Epidermal melanocyte (primary cell): ENCODE measurements around the gene CTSW.

Source experiments
- DNase-seq: peaks from one replicate; pipeline ENCODE4 v3.0.0; 2011; ENCODE audit warnings: low spot score; ENCODE audit not compliant: insufficient read length

Gene CTSW

GRCh38 chr11:65900899-65901180 lies 21.2 kb downstream of the CTSW start:
- DNase-seq, result no peak

DNA sequence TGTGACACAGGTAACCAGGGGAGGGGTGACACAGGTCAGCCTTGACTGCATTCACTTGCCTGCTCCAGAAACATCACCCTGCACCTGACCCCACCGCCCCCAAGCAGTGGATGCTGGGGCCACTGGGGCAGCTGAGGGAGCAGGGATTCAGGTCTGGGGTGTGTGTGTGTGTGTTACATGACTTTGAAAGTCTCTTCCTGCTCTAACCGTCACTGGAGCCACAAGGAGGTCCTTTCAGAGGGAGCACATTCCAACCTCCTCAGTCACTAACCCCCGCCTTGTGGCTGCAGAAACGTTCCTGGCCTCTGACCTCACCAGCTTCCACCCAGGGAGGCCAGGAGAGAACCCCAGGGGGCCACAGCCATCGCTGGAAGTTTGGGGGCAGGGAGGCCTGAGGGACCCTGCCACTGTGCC lies 23.4 kb downstream of the CTSW start:
- peak; percentile 37 for DNase-seq

DNA sequence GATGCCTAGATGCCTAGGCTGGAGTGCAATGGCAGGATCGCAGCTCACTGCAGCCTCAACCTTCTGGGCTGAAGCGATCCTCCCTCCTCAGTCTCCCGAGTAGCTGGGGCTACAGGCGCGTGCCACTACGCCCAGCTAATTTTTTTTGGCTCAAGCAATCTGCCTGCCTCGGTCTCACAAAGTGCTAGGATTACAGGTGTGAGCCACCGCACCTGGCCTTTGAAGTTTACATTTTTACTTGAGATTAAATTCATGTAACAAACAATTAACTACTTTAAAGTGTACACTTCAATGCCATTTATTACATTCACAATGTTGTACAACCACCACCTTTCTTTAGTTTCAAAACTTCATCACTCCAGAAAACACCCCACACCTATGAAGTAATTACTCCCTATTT lies 24.1 kb downstream of the CTSW start:
- DNase-seq, result no peak

GRCh38 chr11:65906602-65907001 lies 27.0 kb downstream of the CTSW start:
- DNase-seq, result no peak

DNA sequence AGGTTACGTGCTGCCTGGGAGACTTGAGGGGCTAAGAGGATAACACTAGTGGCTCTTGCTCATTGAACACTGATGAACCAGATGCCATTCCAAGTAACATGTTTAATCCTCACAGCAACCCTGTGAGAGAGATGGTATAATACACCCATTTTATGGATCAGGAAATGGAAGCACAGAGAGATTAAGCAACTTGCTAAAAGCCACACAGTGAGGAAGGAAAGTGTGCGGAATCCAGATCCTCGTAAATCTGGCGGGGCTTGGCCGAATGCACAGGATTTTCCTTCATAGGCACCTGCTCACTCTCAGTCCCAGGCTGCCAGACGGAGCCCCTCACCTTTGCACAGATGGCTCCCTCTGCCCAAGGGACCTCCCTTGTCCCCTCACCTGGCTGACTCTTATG lies 28.2 kb downstream of the CTSW start:
- DNase-seq, result no peak

DNA sequence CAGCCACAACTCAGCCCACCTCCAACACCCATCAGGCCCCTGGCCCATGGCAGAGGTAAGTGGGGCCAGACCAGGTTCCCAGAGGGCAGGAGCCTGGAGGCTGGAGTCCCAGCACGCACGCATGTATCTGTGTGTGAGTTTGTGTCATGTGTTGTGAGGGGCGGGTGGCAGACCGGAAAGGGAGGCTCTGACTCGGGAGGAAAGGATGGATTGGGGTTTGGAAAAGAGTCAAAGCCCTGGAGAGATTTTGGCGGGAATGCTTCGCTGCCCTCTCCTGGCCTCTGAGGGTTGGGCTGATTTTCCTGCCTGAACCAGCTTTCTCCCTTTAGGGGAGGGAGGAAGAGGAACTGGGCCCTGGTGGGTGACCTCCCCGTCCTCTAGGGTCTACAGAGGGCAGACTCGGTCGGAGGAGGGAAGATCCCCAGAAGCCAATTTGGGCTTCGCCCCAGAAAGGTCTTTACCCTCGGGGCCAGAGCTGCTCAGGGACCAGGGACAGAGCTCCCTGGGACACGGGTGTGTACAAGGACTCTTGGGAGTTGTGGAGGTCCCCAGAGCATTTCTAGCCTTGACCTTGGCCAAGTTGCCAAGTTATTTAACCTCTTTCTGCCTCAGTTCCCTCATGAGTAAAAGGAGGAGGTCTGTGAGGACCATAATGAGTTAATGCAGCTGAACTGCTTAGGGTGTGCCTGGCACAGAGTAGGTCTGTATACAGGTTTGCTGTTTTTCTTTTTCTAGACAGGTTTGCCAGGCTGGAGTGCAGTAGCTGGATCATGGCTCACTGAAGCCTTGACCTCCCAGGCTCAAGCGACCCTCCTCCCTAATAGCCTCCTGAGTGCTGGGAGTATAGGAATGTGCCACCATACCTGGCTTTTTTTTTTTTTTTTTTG lies 32.3 kb downstream of the CTSW start:
- peak; percentile 89 for DNase-seq

DNA sequence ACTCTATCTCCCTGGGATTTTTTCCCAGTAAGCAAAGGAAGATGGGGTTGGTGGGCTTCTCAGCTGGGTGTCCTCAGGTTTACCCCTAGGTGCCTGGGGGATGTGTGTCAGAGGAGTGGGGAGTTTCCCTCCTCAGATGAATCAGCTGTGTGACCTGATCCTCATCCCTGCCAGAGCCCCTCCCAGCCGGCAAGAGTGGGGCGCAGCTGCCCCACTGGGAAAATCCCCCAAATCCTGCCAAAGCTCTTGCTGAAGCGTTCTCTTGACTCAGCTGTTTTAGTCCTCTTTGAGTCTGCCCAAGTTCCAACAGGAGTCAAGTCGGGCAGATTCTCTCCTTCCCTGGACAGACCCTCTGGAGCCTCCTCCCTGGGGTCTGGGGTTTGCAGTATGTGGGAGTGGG lies 33.2 kb downstream of the CTSW start:
- no peak for DNase-seq

DNA sequence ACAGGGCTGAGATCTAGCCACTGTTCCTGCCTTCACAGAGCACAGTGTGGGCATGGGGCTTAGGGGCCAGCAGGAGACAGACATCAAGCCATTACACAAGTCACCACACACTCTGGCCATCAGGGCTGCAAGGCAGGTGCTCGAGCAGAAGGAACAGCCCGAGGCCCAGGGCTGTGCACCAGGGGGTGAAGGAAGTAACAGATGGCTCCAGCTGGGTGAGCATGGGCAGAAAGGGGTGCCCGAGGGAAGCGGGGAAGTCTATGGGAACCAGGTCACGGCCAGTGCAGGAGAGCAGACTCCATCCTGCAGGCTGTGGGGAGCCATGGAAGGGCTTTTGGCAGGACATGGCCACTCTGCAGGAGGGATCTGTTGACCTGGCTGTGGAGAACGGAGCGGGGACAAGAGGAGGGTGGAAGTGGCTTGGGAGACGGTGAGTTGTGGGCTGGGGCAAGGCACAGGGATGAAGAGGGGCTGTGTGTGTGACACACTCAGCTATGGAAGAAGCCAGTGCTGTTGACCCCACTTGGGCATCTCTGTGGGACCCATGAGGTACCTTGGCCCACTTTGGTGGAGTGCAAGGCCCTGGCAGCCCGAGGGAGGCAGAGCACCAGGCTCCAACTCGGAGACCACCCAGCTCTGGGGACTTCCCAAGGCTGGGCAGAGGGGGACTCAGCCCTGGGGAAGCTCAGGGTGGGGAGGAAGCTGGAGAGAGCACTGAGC lies 35.6 kb downstream of the CTSW start:
- DNase-seq, result no peak

DNA sequence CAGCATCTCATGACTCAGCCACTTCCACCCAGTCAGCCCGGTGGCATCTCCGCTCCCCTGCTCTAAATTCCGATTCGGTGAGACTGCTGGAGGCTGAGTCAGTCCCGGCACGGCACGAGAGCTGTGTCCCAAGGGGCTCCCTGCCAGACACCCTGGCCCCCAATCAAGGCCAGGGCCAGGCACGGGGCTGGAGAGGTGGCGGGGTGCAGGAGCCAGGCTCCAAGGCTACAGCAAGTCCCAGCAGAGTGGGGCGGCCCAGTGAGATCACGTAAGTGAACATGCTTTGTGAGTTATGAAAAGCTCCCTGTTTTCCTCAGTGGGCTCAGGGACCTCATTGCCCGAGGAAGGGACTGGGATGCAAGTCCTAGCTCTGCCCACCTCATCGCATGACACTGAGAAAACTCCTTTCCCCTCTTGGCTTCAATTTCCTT lies 36.2 kb downstream of the CTSW start:
- peak; percentile 85 for DNase-seq

DNA sequence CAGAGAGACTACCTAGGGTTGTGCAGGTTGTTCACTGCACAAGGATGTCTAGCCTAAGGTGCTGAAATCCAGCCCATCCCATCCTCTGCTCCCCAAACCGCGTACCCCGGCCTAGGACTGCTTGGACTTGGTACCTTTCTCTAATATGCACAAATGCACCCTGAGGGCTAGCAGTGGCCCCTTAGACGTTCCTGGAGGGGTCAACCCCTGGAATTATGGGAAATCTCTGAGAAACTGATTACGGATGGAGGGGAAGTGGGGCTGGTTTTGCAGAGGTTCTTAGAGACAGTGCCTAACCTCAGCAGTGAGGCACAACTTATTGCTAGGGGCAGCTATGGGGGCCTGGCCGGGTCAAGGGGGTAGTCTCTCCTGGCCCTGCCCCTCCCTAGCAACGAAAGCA lies 36.8 kb downstream of the CTSW start:
- DNase-seq, result no peak

GRCh38 chr11:65917077-65917433 lies 37.4 kb downstream of the CTSW start:
- DNase-seq, result no peak

- DNase-seq, result no peak
Measured at GRCh38 chr11:65917434-65918210, 38.0 kb downstream of the CTSW start.

- no peak for DNase-seq
Measured at GRCh38 chr11:65918211-65919140, 38.8 kb downstream of the CTSW start, which contains the start of gene C11orf68. Gene C11orf68, minus strand, starts transcription at chr11:65919062. Its CDS starts 31 bp downstream, at chr11:65919031.

- peak; percentile 86 for DNase-seq
Measured at GRCh38 chr11:65919141-65919572, 39.5 kb downstream of the CTSW start, which contains the start of gene DRAP1. Gene DRAP1, plus strand, starts transcription at chr11:65919426. Its CDS starts 76 bp downstream, at chr11:65919502.

DNA sequence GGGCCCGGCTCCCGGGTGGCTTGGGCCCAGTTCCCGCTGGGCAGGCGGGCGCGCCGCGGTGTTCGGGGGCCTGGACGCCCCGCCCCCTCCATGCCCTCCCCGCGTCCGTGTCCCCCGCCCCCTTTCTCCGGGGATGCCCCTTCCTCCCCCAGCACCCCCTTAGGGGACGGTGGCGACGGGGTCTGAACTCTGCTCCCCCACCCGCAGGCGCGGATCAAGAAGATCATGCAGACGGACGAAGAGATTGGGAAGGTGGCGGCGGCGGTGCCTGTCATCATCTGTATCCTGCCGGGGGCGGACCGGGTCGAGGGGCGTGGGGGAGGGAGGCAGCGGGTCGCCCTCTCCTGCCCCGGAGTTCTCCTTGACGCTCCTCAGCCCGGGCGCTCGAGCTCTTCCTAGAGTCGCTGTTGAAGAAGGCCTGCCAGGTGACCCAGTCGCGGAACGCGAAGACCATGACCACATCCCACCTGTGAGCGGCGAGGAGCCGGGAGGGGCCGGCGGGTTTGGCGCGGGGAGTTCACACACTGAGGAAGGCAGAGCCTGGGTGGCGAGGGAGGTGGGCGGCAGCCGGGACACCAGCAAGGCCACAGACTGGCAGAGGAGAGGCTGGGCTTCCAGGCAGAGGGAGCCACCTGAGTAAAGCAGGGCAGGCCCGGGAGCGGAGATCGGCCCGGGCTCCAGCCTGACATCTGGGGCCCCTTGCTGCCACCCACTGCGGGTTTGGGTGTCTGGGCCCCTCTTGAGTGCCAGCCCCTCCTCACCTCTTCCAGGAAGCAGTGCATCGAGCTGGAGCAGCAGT lies 40.1 kb downstream of the CTSW start:
- DNase-seq, result no peak

DNA sequence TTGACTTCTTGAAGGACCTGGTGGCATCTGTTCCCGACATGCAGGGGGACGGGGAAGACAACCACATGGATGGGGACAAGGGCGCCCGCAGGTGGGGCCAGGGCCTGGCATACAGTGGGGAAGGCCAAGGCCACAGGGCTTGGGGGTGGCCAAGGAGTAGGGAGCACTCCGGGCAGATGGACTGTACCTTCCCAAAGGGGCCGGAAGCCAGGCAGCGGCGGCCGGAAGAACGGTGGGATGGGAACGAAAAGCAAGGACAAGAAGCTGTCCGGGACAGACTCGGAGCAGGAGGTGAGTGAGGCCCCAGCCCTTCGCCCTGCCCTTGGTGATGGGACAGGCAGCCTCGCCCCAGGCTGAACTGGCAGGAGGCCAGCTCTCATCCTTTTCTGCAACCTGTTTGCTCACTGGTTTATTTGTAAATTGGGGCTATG lies 40.8 kb downstream of the CTSW start:
- DNase-seq, result no peak

- no peak for DNase-seq
Measured at GRCh38 chr11:65921033-65921555, 41.5 kb downstream of the CTSW start.

GRCh38 chr11:65921876-65922275 lies 42.2 kb downstream of the CTSW start:
- DNase-seq, result no peak

GRCh38 chr11:65922565-65922964 lies 42.9 kb downstream of the CTSW start:
- no peak for DNase-seq

DNA sequence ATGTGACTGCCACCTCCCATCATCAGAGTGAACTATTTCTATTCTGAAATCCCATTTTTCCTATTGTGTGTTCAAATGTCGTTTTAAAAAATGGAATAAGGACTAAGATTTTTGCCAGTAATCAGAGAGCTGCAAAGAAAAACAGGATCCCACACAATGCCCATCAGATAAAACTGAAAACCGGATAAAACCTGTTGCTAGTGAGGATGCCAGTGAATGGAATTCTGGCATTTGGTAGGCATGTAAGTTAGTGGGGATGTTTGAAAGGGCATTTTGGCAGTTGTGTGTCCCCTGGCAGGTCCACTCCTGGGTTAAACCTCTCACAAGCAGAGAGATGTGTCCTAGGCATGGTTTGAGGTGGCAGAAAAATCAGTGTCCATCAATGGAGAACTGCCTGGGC lies 45.8 kb downstream of the CTSW start:
- no peak for DNase-seq
